Duodenal mucosa (tissue), 2 donors: ENCODE data around the gene RASA1.

Source experiments
- H3K27ac ChIP-seq: one replicate; pipeline ENCODE4 v1.7.0; 2013; ENCODE audit warnings: low read depth, low read length
- H3K27me3 ChIP-seq, 2 donors: one replicate each; pipeline ENCODE4 v1.7.0; 2013; ENCODE audit warnings: low read length in 2 of 2, control low read depth in 1 of 2; ENCODE audit not compliant: insufficient read depth in 2 of 2, control insufficient read depth in 1 of 2
- H3K36me3 ChIP-seq, 2 donors: one replicate each; pipeline ENCODE4 v1.7.0; 2013; ENCODE audit warnings: low read length in 2 of 2, control low read depth in 1 of 2; ENCODE audit not compliant: insufficient read depth in 2 of 2, control insufficient read depth in 1 of 2
- H3K4me1 ChIP-seq, 2 donors: one replicate each; pipeline ENCODE4 v1.7.0; 2013; ENCODE audit warnings: low read length in 2 of 2, control low read depth in 1 of 2; ENCODE audit not compliant: insufficient read depth in 2 of 2, control insufficient read depth in 1 of 2
- H3K4me3 ChIP-seq, 2 donors: one replicate each; pipeline ENCODE4 v1.7.0; 2013; ENCODE audit warnings: low read length in 2 of 2, low read depth in 1 of 2
- H3K9ac ChIP-seq, 2 donors: one replicate each; pipeline ENCODE4 v1.7.0; 2013; ENCODE audit warnings: low read length in 2 of 2, low read depth in 1 of 2
- H3K9me3 ChIP-seq, 2 donors: one replicate each; pipeline ENCODE4 v1.7.0; 2013; ENCODE audit warnings: low read length in 2 of 2, control low read depth in 1 of 2; ENCODE audit not compliant: control insufficient read depth in 1 of 2

RASA1 gene

GRCh38 chr5:87408204-87408603 lies 140.5 kb downstream of the RASA1 start:
- Histone ChIP-seq H3K4me3 (no peak overlapping the region), H3K27ac (no peak overlapping the region), H3K9ac (no peak overlapping the region), H3K36me3 (peaks cover 44 to 60% of the 10 kb centered on the region in 2 donors), H3K9me3 (no peaks in the 10 kb centered on the region), H3K4me1 (peaks cover 4 to 10% of the 10 kb centered on the region in 2 donors), H3K27me3 (no peaks in the 10 kb centered on the region)

- no peaks in the 10 kb centered on the region for H3K9me3 ChIP-seq
- H3K27me3 ChIP-seq: no peaks in the 10 kb centered on the region
- H3K27ac ChIP-seq: no peak overlapping the region
- peaks cover 4 to 10% of the 10 kb centered on the region in 2 donors for H3K4me1 ChIP-seq
- H3K4me3 ChIP-seq: peak overlapping the region in 1 of 2 donors; percentile 98
- no peak overlapping the region for H3K9ac ChIP-seq
- peaks cover 27 to 38% of the 10 kb centered on the region in 2 donors for H3K36me3 ChIP-seq
These were observed 143.2 kb downstream of the RASA1 start for GRCh38 chr5:87410931-87411330.

GRCh38 chr5:87411586-87411972 lies 143.9 kb downstream of the RASA1 start:
- H3K27me3 ChIP-seq: no peaks in the 10 kb centered on the region
- H3K9me3 ChIP-seq: no peaks in the 10 kb centered on the region
- peaks cover 4 to 10% of the 10 kb centered on the region in 2 donors for H3K4me1 ChIP-seq
- peaks cover 23 to 35% of the 10 kb centered on the region in 2 donors for H3K36me3 ChIP-seq
- peak overlapping the region; percentile 97 for H3K27ac ChIP-seq
- H3K9ac ChIP-seq: peak overlapping the region; percentile 96 to 99
- peak overlapping the region; percentile 98 for H3K4me3 ChIP-seq

GRCh38 chr5:87411973-87412629 lies 144.4 kb downstream of the RASA1 start:
- Histone ChIP-seq H3K9ac (peak overlapping the region; percentile 96 to 99), H3K27ac (peak overlapping the region; percentile 97), H3K4me1 (peaks cover 4 to 10% of the 10 kb centered on the region in 2 donors), H3K27me3 (no peaks in the 10 kb centered on the region), H3K36me3 (peaks cover 22 to 29% of the 10 kb centered on the region in 2 donors), H3K9me3 (no peaks in the 10 kb centered on the region), H3K4me3 (peak overlapping the region; percentile 98)

- Histone ChIP-seq H3K27ac (peak within 1 kb of the TSS; percentile 97), H3K27me3 (no peaks in the 10 kb centered on the region), H3K36me3 (peaks cover 15 to 23% of the 10 kb centered on the region in 2 donors), H3K4me1 (peaks cover 4 to 10% of the 10 kb centered on the region in 2 donors), H3K4me3 (peak within 1 kb of the TSS; percentile 98), H3K9ac (peak within 1 kb of the TSS; percentile 96 to 99), H3K9me3 (no peaks in the 10 kb centered on the region)
These were observed 145.1 kb downstream of the RASA1 start, which contains the start of gene CCNH for GRCh38 chr5:87412630-87413342. Gene CCNH, minus strand, starts transcription at chr5:87412930. Its CDS starts 136 bp downstream, at chr5:87412794.

GRCh38 chr5:87413343-87413645 lies 145.6 kb downstream of the RASA1 start:
- H3K27me3 ChIP-seq: no peaks in the 10 kb centered on the region
- peak overlapping the region; percentile 98 for H3K4me3 ChIP-seq
- H3K27ac ChIP-seq: peak overlapping the region; percentile 97
- no peaks in the 10 kb centered on the region for H3K9me3 ChIP-seq
- H3K36me3 ChIP-seq: peaks cover 13 to 21% of the 10 kb centered on the region in 2 donors
- H3K4me1 ChIP-seq: peaks cover 4 to 10% of the 10 kb centered on the region in 2 donors
- peak overlapping the region; percentile 63 to 99 for H3K9ac ChIP-seq

- H3K4me3 ChIP-seq: no peak overlapping the region
- H3K4me1 ChIP-seq: no peaks in the 10 kb centered on the region
- H3K9me3 ChIP-seq: no peaks in the 10 kb centered on the region
- H3K27me3 ChIP-seq: no peaks in the 10 kb centered on the region
- no peaks in the 10 kb centered on the region for H3K36me3 ChIP-seq
- H3K27ac ChIP-seq: no peak overlapping the region
- H3K9ac ChIP-seq: no peak overlapping the region
These were observed 150.8 kb downstream of the RASA1 start for GRCh38 chr5:87418506-87418905.

- Histone ChIP-seq H3K9ac (no peak overlapping the region), H3K27me3 (no peaks in the 10 kb centered on the region), H3K4me3 (no peak overlapping the region), H3K36me3 (no peaks in the 10 kb centered on the region), H3K27ac (no peak overlapping the region), H3K9me3 (no peaks in the 10 kb centered on the region), H3K4me1 (no peaks in the 10 kb centered on the region)
These were observed 153.6 kb downstream of the RASA1 start for GRCh38 chr5:87421307-87421706.

- no peaks in the 10 kb centered on the region for H3K36me3 ChIP-seq
- H3K4me3 ChIP-seq: no peak overlapping the region
- no peak overlapping the region for H3K27ac ChIP-seq
- H3K27me3 ChIP-seq: no peaks in the 10 kb centered on the region
- no peak overlapping the region for H3K9ac ChIP-seq
- H3K9me3 ChIP-seq: no peaks in the 10 kb centered on the region
- H3K4me1 ChIP-seq: no peaks in the 10 kb centered on the region
These were observed 156.1 kb downstream of the RASA1 start for GRCh38 chr5:87423755-87424154.

- Histone ChIP-seq H3K27ac (no peak overlapping the region), H3K27me3 (no peaks in the 10 kb centered on the region), H3K9ac (no peak overlapping the region), H3K36me3 (no peaks in the 10 kb centered on the region), H3K4me1 (no peaks in the 10 kb centered on the region), H3K4me3 (no peak overlapping the region), H3K9me3 (no peaks in the 10 kb centered on the region)
These were observed 163.3 kb downstream of the RASA1 start for GRCh38 chr5:87430863-87431457.
